ENCODE measurements around the gene ACTR1A. TPM values are rescaled to one million over a fixed set of nuclear protein-coding genes. Genes with fewer than 3 reads are reported as not detected.

Gene ACTR1A
- total RNA-seq, 4 donors from 2014 or later = 77.7 to 131 (median 106) TPM

DNA sequence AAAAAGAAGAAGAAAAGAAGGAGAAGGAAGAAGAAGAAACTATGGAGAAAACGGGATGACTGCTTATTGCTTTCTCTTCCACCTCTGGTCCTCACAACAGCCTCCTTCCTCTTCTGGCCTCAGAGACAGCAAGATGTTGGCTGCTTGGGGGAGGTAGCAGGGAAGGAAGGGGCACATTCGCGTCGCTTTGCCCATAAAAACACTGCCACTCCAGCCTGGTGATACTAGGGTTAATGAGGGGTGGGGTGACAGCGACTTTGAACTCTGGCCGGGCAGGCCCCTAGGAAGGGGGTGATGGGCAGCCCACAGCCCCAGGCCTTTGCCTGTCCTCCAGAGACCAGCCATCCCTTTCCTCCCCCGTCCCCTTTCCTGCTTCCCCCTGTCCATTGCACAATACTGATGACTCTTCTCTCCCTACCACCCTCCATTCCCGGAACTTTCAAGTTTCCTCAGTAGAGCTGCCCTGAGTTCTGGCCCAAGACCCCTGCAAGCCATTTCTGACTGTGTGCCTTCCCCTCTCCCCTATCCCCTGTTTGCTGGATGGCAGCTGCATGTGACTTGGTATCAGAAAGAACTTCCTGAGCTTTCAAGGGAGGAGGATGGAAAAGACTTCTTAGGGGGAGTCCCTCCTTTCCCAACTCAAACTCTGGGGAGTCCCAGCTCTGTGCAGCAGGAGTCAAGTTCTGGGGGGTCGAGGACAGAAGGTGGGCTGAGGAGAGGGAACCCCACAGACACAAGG is 67.9 kb downstream of the ACTR1A start:
- WGBS, 2 donors = 24 to 39% methylated on average over 9 of the region's 9 CpGs
- TF ChIP-seq, protein P1, sequence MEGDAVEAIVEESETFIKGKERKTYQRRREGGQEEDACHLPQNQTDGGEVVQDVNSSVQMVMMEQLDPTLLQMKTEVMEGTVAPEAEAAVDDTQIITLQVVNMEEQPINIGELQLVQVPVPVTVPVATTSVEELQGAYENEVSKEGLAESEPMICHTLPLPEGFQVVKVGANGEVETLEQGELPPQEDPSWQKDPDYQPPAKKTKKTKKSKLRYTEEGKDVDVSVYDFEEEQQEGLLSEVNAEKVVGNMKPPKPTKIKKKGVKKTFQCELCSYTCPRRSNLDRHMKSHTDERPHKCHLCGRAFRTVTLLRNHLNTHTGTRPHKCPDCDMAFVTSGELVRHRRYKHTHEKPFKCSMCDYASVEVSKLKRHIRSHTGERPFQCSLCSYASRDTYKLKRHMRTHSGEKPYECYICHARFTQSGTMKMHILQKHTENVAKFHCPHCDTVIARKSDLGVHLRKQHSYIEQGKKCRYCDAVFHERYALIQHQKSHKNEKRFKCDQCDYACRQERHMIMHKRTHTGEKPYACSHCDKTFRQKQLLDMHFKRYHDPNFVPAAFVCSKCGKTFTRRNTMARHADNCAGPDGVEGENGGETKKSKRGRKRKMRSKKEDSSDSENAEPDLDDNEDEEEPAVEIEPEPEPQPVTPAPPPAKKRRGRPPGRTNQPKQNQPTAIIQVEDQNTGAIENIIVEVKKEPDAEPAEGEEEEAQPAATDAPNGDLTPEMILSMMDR (IDR thresholded peaks at IDR 0.05) = no peak
- TF ChIP-seq POLR2A (IDR thresholded peaks at IDR 0.05) = no peak
- no peak for DNase-seq (ENCODE audit: low spot score in 2 of 2)
- intact Hi-C loops (cut with DNase I; ENCODE audit: low total_unique reads) = no loop called here
- no peak overlapping the region for H3K4me3 ChIP-seq (ENCODE audit: low read depth, poor library complexity, severe bottlenecking)

GRCh38 chr10:102433619-102434046 is 68.9 kb downstream of the ACTR1A start:
- intact Hi-C loops (cut with DNase I; ENCODE audit: low total_unique reads) = no loop called here
- no peak for DNase-seq (ENCODE audit: low spot score in 2 of 2)
- H3K4me3 ChIP-seq (ENCODE audit: low read depth, poor library complexity, severe bottlenecking) = no peak overlapping the region
- TF ChIP-seq, protein P1 (IDR thresholded peaks at IDR 0.05) = no peak
- no peak for TF ChIP-seq POLR2A (IDR thresholded peaks at IDR 0.05)
- 63 to 75% methylated on average over 5 of the region's 5 CpGs for WGBS, 2 donors

GRCh38 chr10:102432162-102432950 is 70.2 kb downstream of the ACTR1A start, which contains the start of gene CUEDC2:
Gene CUEDC2, minus strand, starts transcription at chr10:102432574. Its CDS starts 7,386 bp downstream, at chr10:102425188.
- DNase-seq (ENCODE audit: low spot score in 2 of 2) = peak; percentile 96 to 99
- intact Hi-C loops (cut with DNase I; ENCODE audit: low total_unique reads) = no loop called here
- WGBS, 2 donors = 0% methylated on average over 32 to 46 of the region's 52 CpGs
- peak within 1 kb of the TSS; percentile 69 for H3K4me3 ChIP-seq (ENCODE audit: low read depth, poor library complexity, severe bottlenecking)
- TF ChIP-seq, protein P1 (IDR thresholded peaks at IDR 0.05) = no peak
- TF ChIP-seq POLR2A (IDR thresholded peaks at IDR 0.05) = no peak

DNA sequence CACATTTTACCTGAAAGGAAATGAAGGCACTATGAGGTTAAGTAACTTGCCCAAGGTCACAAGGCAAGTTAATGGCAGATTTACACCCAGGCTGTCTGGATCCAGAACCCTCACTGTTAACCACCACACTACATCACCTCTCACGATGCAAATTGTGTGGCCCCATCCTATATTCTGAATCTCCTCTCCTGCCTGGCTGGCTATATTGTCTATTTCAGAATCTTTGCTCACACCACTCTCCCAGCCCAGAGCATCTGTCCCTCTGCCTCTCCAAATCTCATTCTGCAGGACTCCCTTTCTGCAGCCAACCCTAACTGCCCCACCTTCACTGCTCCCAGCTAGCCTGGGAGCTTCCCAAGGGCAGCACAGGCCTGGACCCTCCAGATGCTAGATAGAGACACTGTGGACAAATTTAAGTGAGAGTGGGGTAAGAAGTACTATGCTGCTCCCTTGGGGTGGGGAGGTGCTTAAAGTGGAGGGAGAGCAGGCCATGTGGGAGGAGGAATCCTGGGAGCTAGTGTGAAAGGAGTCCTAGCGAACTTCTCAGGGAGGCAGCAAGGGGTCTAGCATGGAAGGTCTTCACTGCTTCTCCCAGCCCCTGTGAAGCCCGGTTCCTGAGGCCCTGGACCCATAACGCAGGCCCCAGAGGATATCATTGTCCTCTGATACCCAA is 70.9 kb downstream of the ACTR1A start:
- WGBS, 2 donors = 11 to 16% methylated on average over 4 of the region's 4 CpGs
- TF ChIP-seq, protein P1 (IDR thresholded peaks at IDR 0.05) = no peak
- TF ChIP-seq POLR2A (IDR thresholded peaks at IDR 0.05) = no peak
- H3K4me3 ChIP-seq (ENCODE audit: low read depth, poor library complexity, severe bottlenecking) = peak overlapping the region; percentile 69
- intact Hi-C loops (cut with DNase I; ENCODE audit: low total_unique reads) = no loop called here
- DNase-seq (ENCODE audit: low spot score in 2 of 2) = no peak

- 82% methylated on average over 8 of the region's 8 CpGs for WGBS, 2 donors
- intact Hi-C loops (cut with DNase I; ENCODE audit: low total_unique reads) = loop anchor here (10.0 kb wide), 1 partner anchor 45 kb away; no protein-coding TSS in a partner anchor
- DNase-seq (ENCODE audit: low spot score in 2 of 2) = no peak
- TF ChIP-seq, protein P1 (IDR thresholded peaks at IDR 0.05) = no peak
- no peak for TF ChIP-seq POLR2A (IDR thresholded peaks at IDR 0.05)
- no peak overlapping the region for H3K4me3 ChIP-seq (ENCODE audit: low read depth, poor library complexity, severe bottlenecking)
These were observed 73.0 kb downstream of the ACTR1A start for GRCh38 chr10:102429468-102429867.

MicroRNA genes within 50 kb of the gene (microRNA counts, 767-probe panel; counts per million panel counts)
- microRNA hsa-miR-146b-3p (0 to 358 counts per million in 2 donors), microRNA hsa-miR-146b-5p (0 to 358 counts per million in 2 donors)

Small RNA genes lying within 50 kb of the gene (microRNA-seq; reads per million reads assigned to microRNA genes)
- 842 to 877 reads per million in 2 donors for gene MIR146B (ENCODE audit: borderline number of aligned reads in 1 of 2, borderline replicate concordance in 2 of 2)

Other genes starting within 250 kb of the ACTR1A start
- 10 to 100 TPM; 19.4 to 36.1 (median 20.1) TPM for gene NFKB2, start 107.0 kb downstream of the ACTR1A start, total RNA-seq
- 1 to 10 TPM in 3 of 4 donors, under 1 TPM in 1; 0.56 to 4.5 (median 2.1) TPM for gene PSD, start 83.9 kb downstream of the ACTR1A start, total RNA-seq
- 10 to 100 TPM; 18.2 to 25.3 (median 19.1) TPM for gene FBXL15, start 81.9 kb downstream of the ACTR1A start, total RNA-seq
- gene CUEDC2, start 70.1 kb downstream of the ACTR1A start, total RNA-seq = 10 to 100 TPM; 30.3 to 51.2 (median 32.7) TPM
- gene C10orf95, start 51.2 kb downstream of the ACTR1A start, total RNA-seq = 10 to 100 TPM in 3 of 4 donors, 1 to 10 TPM in 1; 7.6 to 17.3 (median 11.5) TPM
- 10 to 100 TPM; 15.8 to 19.8 (median 18.0) TPM for gene SUFU, start 1.3 kb upstream of the ACTR1A start, total RNA-seq
- 100 to 1,000 TPM in 3 of 4 donors, 10 to 100 TPM in 1; 91.7 to 128 (median 106) TPM for gene TRIM8, start 141.8 kb upstream of the ACTR1A start, total RNA-seq
- gene ARL3, start 211.7 kb upstream of the ACTR1A start, total RNA-seq = 1 to 10 TPM; 1.6 to 3.8 (median 3.2) TPM
- gene SFXN2, start 211.9 kb upstream of the ACTR1A start, total RNA-seq = 1 to 10 TPM in 2 of 4 donors, under 1 TPM in 2; 0.46 to 4.7 (median 1.1) TPM
- gene WBP1L, start 241.2 kb upstream of the ACTR1A start, total RNA-seq = 100 to 1,000 TPM; 144 to 171 (median 163) TPM